AG10803 (cell line): ENCODE data around the gene RBMS1.
A peak's percentile ranks its signal among the peaks of the same experiment; 100 is the strongest.

Source experiments
- DNase-seq: peaks from one replicate; pipeline ENCODE4 v3.0.0; 2010; ENCODE audit warnings: low read depth
- H3K4me3 ChIP-seq: 2 replicates; pipeline ENCODE4 v1.5.1; 2011; ENCODE audit warnings: mild to moderate bottlenecking, low read length, control low read depth
- TF ChIP-seq, protein P1 (sequence below): conservative IDR thresholded peaks from 2 replicates; pipeline ENCODE4 v1.5.1; 2011; ENCODE audit warnings: mild to moderate bottlenecking, low read length, control low read depth, inconsistent platforms

RBMS1 gene

GRCh38 chr2:160246356-160246755, 247.3 kb downstream of the RBMS1 start:
- TF ChIP-seq, protein P1, sequence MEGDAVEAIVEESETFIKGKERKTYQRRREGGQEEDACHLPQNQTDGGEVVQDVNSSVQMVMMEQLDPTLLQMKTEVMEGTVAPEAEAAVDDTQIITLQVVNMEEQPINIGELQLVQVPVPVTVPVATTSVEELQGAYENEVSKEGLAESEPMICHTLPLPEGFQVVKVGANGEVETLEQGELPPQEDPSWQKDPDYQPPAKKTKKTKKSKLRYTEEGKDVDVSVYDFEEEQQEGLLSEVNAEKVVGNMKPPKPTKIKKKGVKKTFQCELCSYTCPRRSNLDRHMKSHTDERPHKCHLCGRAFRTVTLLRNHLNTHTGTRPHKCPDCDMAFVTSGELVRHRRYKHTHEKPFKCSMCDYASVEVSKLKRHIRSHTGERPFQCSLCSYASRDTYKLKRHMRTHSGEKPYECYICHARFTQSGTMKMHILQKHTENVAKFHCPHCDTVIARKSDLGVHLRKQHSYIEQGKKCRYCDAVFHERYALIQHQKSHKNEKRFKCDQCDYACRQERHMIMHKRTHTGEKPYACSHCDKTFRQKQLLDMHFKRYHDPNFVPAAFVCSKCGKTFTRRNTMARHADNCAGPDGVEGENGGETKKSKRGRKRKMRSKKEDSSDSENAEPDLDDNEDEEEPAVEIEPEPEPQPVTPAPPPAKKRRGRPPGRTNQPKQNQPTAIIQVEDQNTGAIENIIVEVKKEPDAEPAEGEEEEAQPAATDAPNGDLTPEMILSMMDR: no peak
- no peak for DNase-seq
- H3K4me3 ChIP-seq: no peak overlapping the region

- H3K4me3 ChIP-seq: no peak overlapping the region
- DNase-seq: no peak
- TF ChIP-seq, protein P1: no peak
Observed at GRCh38 chr2:160245614-160246155, 247.9 kb downstream of the RBMS1 start.

DNA sequence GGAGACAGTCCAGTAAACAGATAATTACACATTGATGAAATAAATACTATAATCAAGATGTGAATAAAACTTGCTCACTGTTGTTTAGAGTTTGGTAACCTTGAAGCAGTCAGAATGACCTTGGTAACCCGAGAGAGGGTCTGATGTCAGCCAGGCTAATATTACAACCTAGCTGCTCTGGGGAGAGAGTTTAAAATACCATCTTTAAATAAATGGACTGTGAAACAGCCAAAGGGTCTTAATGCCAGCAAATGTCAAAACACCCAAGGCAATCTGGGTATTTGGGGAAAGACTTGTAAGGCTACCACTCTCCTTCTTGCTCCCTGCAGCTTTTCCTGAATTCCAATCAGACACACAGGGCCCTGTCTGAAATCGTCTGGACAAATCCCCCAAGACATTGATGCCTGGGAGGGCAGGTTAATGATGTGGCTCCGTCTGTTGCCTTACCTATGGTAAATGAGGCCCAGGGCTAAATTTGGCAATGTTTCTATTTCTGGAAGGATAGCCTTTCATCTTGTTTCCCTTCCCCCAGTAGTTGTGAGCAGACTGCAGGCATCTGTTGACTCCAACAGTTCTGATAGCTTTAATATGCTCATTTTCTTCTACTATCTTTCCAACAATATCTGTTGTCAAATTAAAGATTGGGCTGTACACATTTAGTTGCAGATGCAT, 250.6 kb downstream of the RBMS1 start:
- no peak for DNase-seq
- H3K4me3 ChIP-seq: no peak overlapping the region
- TF ChIP-seq, protein P1: no peak

DNA sequence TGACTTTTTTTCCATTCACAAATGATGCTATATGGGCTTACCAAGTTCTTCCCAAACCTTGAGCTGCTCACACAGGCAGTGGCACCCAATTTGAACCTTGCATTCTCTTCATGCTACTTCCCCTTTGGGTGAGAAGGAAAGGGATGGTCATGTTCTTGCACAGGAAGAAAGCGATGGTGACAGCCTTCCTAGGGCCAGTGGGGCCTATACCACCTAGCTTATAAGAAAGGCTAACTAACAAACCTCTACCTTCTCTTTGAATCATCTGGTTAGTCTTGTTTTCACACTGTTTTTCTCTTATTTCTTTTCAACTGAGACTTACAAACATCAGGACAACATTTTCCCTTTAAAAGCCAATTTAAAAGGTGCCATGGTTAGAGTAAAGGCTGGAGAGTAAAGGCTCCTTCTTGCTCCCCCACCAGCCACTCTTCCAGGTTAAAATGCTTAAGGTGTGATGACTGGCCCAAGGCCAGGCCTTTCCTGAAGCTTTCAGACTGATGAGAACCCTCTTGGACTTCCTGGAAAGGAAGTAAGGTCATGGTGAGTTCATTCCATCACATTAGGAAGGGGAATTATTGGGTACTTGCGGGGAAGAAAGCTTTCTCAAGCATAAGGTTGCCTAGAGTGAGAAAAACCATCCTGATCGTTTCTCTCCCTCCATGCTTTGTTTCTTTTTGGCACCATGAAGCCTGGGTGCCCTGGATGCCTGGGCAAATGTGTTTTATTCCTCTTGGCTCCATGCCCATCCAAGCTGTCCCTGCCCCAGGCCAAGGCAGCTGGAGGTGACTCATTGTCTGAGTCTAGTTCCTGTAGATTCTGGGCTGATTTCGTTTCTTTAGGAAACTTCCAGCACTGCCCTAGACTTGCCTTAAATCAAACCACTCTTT, 252.1 kb downstream of the RBMS1 start:
- peak; percentile 71 for DNase-seq
- H3K4me3 ChIP-seq: no peak overlapping the region
- TF ChIP-seq, protein P1: no peak

- no peak for DNase-seq
- TF ChIP-seq, protein P1: no peak
- no peak overlapping the region for H3K4me3 ChIP-seq
Observed at GRCh38 chr2:160239436-160239835, 254.2 kb downstream of the RBMS1 start.

GRCh38 chr2:160238392-160238791, 255.2 kb downstream of the RBMS1 start:
- no peak for DNase-seq
- TF ChIP-seq, protein P1: no peak
- no peak overlapping the region for H3K4me3 ChIP-seq
